ENCODE results near the gene PSME3.

PSME3 gene

DNA sequence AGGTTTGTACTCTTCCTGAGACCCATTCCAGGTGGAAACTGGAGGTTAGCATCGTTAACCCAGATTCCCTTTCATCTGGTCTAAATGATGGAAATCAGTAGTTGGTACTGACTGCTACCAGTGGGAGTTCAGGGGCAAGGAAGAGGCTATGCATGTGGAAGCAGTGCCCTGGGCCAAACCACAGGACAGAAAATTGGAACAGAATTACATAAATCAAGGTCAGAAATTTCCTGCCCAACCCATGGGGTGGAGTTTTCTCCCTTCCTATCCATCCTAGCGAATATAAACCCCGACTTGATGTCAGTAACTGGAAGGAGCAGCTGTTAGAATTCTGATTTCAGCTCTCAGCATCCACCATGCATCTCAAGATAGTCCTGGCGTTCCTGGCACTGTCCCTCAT, 11.1 kb downstream of the PSME3 start, which contains the start of gene AOC2:
Gene AOC2 (plus strand): TSS at position 310 of the 400 bp plus-strand sequence. CDS start 47 bp downstream, at position 357.
- H3K9me3 ChIP-seq (ENCODE audit: control insufficient read depth, low read length) = no peaks in the 10 kb centered on the region
- peaks cover 4% of the 10 kb centered on the region for H3K4me1 ChIP-seq (ENCODE audit: control insufficient read depth, insufficient read depth, low read length, poor library complexity, severe bottlenecking)
- WGBS, 2 experiments (ENCODE audit: insufficient coverage in 2 of 2) = 93 to 94% methylated on average over 4 of the region's 4 CpGs
- no peak within 1 kb of the TSS for H3K27ac ChIP-seq (ENCODE audit: low read depth, low read length, severe bottlenecking)
- H3K4me3 ChIP-seq (ENCODE audit: extremely low read depth, insufficient read depth, low read length, poor library complexity, severe bottlenecking) = no peak within 1 kb of the TSS
- H3K36me3 ChIP-seq (ENCODE audit: control insufficient read depth, insufficient read depth, low read length) = peaks cover 65% of the 10 kb centered on the region

DNA sequence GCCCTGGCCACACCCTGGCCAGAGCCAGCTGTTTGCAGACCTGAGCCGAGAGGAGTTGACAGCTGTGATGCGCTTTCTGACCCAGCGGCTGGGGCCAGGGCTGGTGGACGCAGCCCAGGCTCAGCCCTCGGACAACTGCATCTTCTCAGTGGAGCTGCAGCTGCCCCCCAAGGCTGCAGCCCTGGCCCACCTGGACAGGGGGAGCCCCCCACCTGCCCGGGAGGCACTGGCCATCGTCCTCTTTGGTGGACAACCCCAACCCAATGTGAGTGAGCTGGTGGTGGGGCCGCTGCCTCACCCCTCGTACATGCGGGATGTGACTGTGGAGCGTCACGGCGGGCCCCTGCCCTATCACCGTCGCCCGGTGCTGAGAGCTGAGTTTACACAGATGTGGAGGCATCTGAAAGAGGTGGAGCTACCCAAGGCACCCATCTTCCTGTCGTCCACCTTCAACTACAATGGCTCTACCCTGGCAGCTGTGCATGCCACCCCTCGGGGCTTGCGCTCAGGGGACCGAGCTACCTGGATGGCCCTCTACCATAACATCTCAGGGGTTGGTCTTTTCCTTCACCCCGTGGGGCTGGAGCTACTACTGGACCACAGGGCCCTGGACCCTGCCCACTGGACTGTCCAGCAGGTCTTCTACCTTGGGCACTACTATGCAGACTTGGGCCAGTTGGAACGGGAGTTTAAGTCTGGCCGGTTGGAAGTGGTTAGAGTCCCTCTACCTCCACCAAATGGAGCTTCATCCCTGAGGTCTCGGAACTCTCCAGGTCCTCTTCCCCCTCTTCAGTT, 11.8 kb downstream of the PSME3 start:
- 97% methylated on average over 21 to 22 of the region's 24 CpGs for WGBS, 2 experiments (ENCODE audit: insufficient coverage in 2 of 2)
- Histone ChIP-seq H3K4me1 (ENCODE audit: control insufficient read depth, insufficient read depth, low read length, poor library complexity, severe bottlenecking) (peaks cover 4% of the 10 kb centered on the region), H3K27ac (ENCODE audit: low read depth, low read length, severe bottlenecking) (no peak overlapping the region), H3K9me3 (ENCODE audit: control insufficient read depth, low read length) (no peaks in the 10 kb centered on the region), H3K4me3 (ENCODE audit: extremely low read depth, insufficient read depth, low read length, poor library complexity, severe bottlenecking) (no peak overlapping the region), H3K36me3 (ENCODE audit: control insufficient read depth, insufficient read depth, low read length) (peaks cover 58% of the 10 kb centered on the region)

DNA sequence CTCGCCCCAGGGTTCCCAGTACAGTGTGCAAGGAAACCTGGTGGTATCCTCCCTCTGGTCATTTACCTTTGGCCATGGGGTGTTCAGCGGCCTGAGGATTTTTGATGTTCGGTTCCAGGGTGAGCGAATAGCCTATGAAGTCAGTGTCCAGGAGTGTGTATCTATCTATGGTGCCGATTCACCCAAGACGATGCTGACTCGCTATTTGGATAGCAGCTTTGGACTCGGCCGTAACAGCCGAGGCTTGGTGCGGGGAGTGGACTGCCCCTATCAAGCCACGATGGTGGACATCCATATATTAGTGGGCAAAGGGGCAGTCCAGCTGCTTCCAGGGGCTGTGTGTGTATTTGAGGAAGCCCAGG, 12.3 kb downstream of the PSME3 start:
- Histone ChIP-seq H3K27ac (ENCODE audit: low read depth, low read length, severe bottlenecking) (no peak overlapping the region), H3K36me3 (ENCODE audit: control insufficient read depth, insufficient read depth, low read length) (peaks cover 52% of the 10 kb centered on the region), H3K4me3 (ENCODE audit: extremely low read depth, insufficient read depth, low read length, poor library complexity, severe bottlenecking) (no peak overlapping the region), H3K4me1 (ENCODE audit: control insufficient read depth, insufficient read depth, low read length, poor library complexity, severe bottlenecking) (peaks cover 4% of the 10 kb centered on the region), H3K9me3 (ENCODE audit: control insufficient read depth, low read length) (no peaks in the 10 kb centered on the region)
- 95 to 96% methylated on average over 9 to 12 of the region's 12 CpGs for WGBS, 2 experiments (ENCODE audit: insufficient coverage in 2 of 2)

- H3K9me3 ChIP-seq (ENCODE audit: control insufficient read depth, low read length) = no peaks in the 10 kb centered on the region
- H3K27ac ChIP-seq (ENCODE audit: low read depth, low read length, severe bottlenecking) = no peak overlapping the region
- peaks cover 4% of the 10 kb centered on the region for H3K4me1 ChIP-seq (ENCODE audit: control insufficient read depth, insufficient read depth, low read length, poor library complexity, severe bottlenecking)
- H3K36me3 ChIP-seq (ENCODE audit: control insufficient read depth, insufficient read depth, low read length) = peaks cover 47% of the 10 kb centered on the region
- H3K4me3 ChIP-seq (ENCODE audit: extremely low read depth, insufficient read depth, low read length, poor library complexity, severe bottlenecking) = no peak overlapping the region
- 94 to 97% methylated on average over 5 to 6 of the region's 7 CpGs for WGBS, 2 experiments (ENCODE audit: insufficient coverage in 2 of 2)
Measured at GRCh38 chr17:42845918-42846593, 12.9 kb downstream of the PSME3 start.

- 93 to 100% methylated on average over 3 to 5 of the region's 9 CpGs for WGBS, 2 experiments (ENCODE audit: insufficient coverage in 2 of 2)
- peaks cover 4% of the 10 kb centered on the region for H3K4me1 ChIP-seq (ENCODE audit: control insufficient read depth, insufficient read depth, low read length, poor library complexity, severe bottlenecking)
- no peak overlapping the region for H3K27ac ChIP-seq (ENCODE audit: low read depth, low read length, severe bottlenecking)
- no peak overlapping the region for H3K4me3 ChIP-seq (ENCODE audit: extremely low read depth, insufficient read depth, low read length, poor library complexity, severe bottlenecking)
- peaks cover 40% of the 10 kb centered on the region for H3K36me3 ChIP-seq (ENCODE audit: control insufficient read depth, insufficient read depth, low read length)
- no peaks in the 10 kb centered on the region for H3K9me3 ChIP-seq (ENCODE audit: control insufficient read depth, low read length)
Measured at GRCh38 chr17:42846594-42847280, 13.5 kb downstream of the PSME3 start.

GRCh38 chr17:42848093-42848492, 14.9 kb downstream of the PSME3 start:
- no peak overlapping the region for H3K27ac ChIP-seq (ENCODE audit: low read depth, low read length, severe bottlenecking)
- peaks cover 27% of the 10 kb centered on the region for H3K36me3 ChIP-seq (ENCODE audit: control insufficient read depth, insufficient read depth, low read length)
- peaks cover 4% of the 10 kb centered on the region for H3K4me1 ChIP-seq (ENCODE audit: control insufficient read depth, insufficient read depth, low read length, poor library complexity, severe bottlenecking)
- WGBS, 2 experiments (ENCODE audit: insufficient coverage in 2 of 2) = 86 to 90% methylated on average over 1 to 2 of the region's 3 CpGs
- no peak overlapping the region for H3K4me3 ChIP-seq (ENCODE audit: extremely low read depth, insufficient read depth, low read length, poor library complexity, severe bottlenecking)
- no peaks in the 10 kb centered on the region for H3K9me3 ChIP-seq (ENCODE audit: control insufficient read depth, low read length)

- no peak overlapping the region for H3K27ac ChIP-seq (ENCODE audit: low read depth, low read length, severe bottlenecking)
- H3K36me3 ChIP-seq (ENCODE audit: control insufficient read depth, insufficient read depth, low read length) = peaks cover 19% of the 10 kb centered on the region
- no peak overlapping the region for H3K4me3 ChIP-seq (ENCODE audit: extremely low read depth, insufficient read depth, low read length, poor library complexity, severe bottlenecking)
- no peaks in the 10 kb centered on the region for H3K9me3 ChIP-seq (ENCODE audit: control insufficient read depth, low read length)
- H3K4me1 ChIP-seq (ENCODE audit: control insufficient read depth, insufficient read depth, low read length, poor library complexity, severe bottlenecking) = peaks cover 4% of the 10 kb centered on the region
- whole genome bisulfite sequencing, 2 experiments (ENCODE audit: insufficient coverage in 2 of 2) = 89 to 92% methylated on average over 5 to 7 of the region's 9 CpGs
Measured at GRCh38 chr17:42849031-42849430, 15.8 kb downstream of the PSME3 start.

GRCh38 chr17:42849451-42850181, 16.4 kb downstream of the PSME3 start:
- 82 to 90% methylated on average over 4 to 5 of the region's 8 CpGs for WGBS, 2 experiments (ENCODE audit: insufficient coverage in 2 of 2)
- Histone ChIP-seq H3K4me3 (ENCODE audit: extremely low read depth, insufficient read depth, low read length, poor library complexity, severe bottlenecking) (no peak overlapping the region), H3K27ac (ENCODE audit: low read depth, low read length, severe bottlenecking) (no peak overlapping the region), H3K9me3 (ENCODE audit: control insufficient read depth, low read length) (no peaks in the 10 kb centered on the region), H3K36me3 (ENCODE audit: control insufficient read depth, insufficient read depth, low read length) (peaks cover 13% of the 10 kb centered on the region), H3K4me1 (ENCODE audit: control insufficient read depth, insufficient read depth, low read length, poor library complexity, severe bottlenecking) (peaks cover 4% of the 10 kb centered on the region)

GRCh38 chr17:42850954-42851353, 17.8 kb downstream of the PSME3 start, which contains the start of gene AOC3:
TSS of gene AOC3 (plus strand) at chr17:42851199. CDS start at chr17:42851344, 145 bp downstream.
- Histone ChIP-seq H3K27ac (ENCODE audit: low read depth, low read length, severe bottlenecking) (no peak within 1 kb of the TSS), H3K4me3 (ENCODE audit: extremely low read depth, insufficient read depth, low read length, poor library complexity, severe bottlenecking) (no peak within 1 kb of the TSS), H3K9me3 (ENCODE audit: control insufficient read depth, low read length) (no peaks in the 10 kb centered on the region), H3K36me3 (ENCODE audit: control insufficient read depth, insufficient read depth, low read length) (no peaks in the 10 kb centered on the region), H3K4me1 (ENCODE audit: control insufficient read depth, insufficient read depth, low read length, poor library complexity, severe bottlenecking) (peaks cover 4% of the 10 kb centered on the region)
- 74 to 75% methylated on average over 6 to 9 of the region's 9 CpGs for WGBS, 2 experiments (ENCODE audit: insufficient coverage in 2 of 2)

All from mesodermal cell (in vitro differentiated cells).